Chondrocyte (in vitro differentiated cells): Measurements from ENCODE around the gene FHL1. TPM values are rescaled to one million over a fixed set of nuclear protein-coding genes. Genes with fewer than 3 reads are reported as not detected.

Source experiments
- DNase-seq: peaks from one replicate; pipeline ENCODE4 v3.0.0; 2021; ENCODE audit warnings: mixed read lengths, low spot score
- H3K27ac Mint-ChIP-seq: one replicate; pipeline ENCODE4 v1.8.0; 2021; ENCODE audit warnings: mild to moderate bottlenecking, moderate library complexity, mixed read lengths; ENCODE audit not compliant: unreplicated experiment
- H3K27me3 Mint-ChIP-seq: 2 replicates; pipeline ENCODE4 v1.8.0; 2021; ENCODE audit warnings: low read depth, mixed read lengths
- H3K36me3 Mint-ChIP-seq: 2 replicates; pipeline ENCODE4 v1.8.0; 2021; ENCODE audit warnings: low read depth, mixed read lengths
- H3K4me1 Mint-ChIP-seq: 2 replicates; pipeline ENCODE4 v1.8.0; 2021; ENCODE audit warnings: low read depth, mild to moderate bottlenecking, mixed read lengths
- H3K4me3 Mint-ChIP-seq: one replicate; pipeline ENCODE4 v1.8.0; 2021; ENCODE audit warnings: mild to moderate bottlenecking, moderate library complexity, mixed read lengths; ENCODE audit not compliant: unreplicated experiment
- H3K9me3 Mint-ChIP-seq: 2 replicates; pipeline ENCODE4 v1.8.0; 2021; ENCODE audit warnings: low read depth, mixed read lengths
- total RNA-seq: library from RNA; stranded (reverse); gene quantifications from 3 replicates; pipeline ENCODE4 v1.2.1, GENCODE V29; 2021
- TF ChIP-seq, protein P1 (sequence below): fragments of 200-600 bp; sonication (generic); IDR thresholded peaks from 2 replicates; pipeline ENCODE4 v1.5.0; 2021; ENCODE audit warnings: antibody characterized with exemption, mild to moderate bottlenecking, moderate library complexity

Gene FHL1
- total RNA-seq, 1 donor from 2014 or later: 1,032 TPM

DNA sequence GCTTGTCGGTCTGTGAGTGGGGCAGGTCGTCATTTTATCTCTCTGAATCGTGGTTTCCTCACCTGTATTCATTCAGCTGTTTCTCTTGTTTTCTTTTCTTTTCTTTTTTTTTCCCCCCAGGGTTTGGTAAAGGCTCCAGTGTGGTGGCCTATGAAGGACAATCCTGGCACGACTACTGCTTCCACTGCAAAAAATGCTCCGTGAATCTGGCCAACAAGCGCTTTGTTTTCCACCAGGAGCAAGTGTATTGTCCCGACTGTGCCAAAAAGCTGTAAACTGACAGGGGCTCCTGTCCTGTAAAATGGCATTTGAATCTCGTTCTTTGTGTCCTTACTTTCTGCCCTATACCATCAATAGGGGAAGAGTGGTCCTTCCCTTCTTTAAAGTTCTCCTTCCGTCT is 62.4 kb downstream of the FHL1 start:
- Mint-ChIP-seq H3K9me3 (no peaks in the 10 kb centered on the region), H3K27ac (peak overlapping the region; percentile 91), H3K4me1 (peaks cover 80% of the 10 kb centered on the region), H3K4me3 (no peak overlapping the region), H3K27me3 (no peaks in the 10 kb centered on the region), H3K36me3 (peaks cover 21% of the 10 kb centered on the region)
- no peak for DNase-seq
- TF ChIP-seq, protein P1, sequence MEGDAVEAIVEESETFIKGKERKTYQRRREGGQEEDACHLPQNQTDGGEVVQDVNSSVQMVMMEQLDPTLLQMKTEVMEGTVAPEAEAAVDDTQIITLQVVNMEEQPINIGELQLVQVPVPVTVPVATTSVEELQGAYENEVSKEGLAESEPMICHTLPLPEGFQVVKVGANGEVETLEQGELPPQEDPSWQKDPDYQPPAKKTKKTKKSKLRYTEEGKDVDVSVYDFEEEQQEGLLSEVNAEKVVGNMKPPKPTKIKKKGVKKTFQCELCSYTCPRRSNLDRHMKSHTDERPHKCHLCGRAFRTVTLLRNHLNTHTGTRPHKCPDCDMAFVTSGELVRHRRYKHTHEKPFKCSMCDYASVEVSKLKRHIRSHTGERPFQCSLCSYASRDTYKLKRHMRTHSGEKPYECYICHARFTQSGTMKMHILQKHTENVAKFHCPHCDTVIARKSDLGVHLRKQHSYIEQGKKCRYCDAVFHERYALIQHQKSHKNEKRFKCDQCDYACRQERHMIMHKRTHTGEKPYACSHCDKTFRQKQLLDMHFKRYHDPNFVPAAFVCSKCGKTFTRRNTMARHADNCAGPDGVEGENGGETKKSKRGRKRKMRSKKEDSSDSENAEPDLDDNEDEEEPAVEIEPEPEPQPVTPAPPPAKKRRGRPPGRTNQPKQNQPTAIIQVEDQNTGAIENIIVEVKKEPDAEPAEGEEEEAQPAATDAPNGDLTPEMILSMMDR: no peak

DNA sequence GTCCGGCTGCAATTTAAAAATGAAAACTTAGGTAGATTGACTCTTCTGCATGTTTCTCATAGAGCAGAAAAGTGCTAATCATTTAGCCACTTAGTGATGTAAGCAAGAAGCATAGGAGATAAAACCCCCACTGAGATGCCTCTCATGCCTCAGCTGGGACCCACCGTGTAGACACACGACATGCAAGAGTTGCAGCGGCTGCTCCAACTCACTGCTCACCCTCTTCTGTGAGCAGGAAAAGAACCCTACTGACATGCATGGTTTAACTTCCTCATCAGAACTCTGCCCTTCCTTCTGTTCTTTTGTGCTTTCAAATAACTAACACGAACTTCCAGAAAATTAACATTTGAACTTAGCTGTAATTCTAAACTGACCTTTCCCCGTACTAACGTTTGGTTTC is 62.9 kb downstream of the FHL1 start:
- Mint-ChIP-seq H3K9me3 (no peaks in the 10 kb centered on the region), H3K4me1 (peaks cover 80% of the 10 kb centered on the region), H3K36me3 (peaks cover 21% of the 10 kb centered on the region), H3K4me3 (no peak overlapping the region), H3K27me3 (no peaks in the 10 kb centered on the region), H3K27ac (peak overlapping the region; percentile 91)
- DNase-seq: no peak
- TF ChIP-seq, protein P1: no peak

DNA sequence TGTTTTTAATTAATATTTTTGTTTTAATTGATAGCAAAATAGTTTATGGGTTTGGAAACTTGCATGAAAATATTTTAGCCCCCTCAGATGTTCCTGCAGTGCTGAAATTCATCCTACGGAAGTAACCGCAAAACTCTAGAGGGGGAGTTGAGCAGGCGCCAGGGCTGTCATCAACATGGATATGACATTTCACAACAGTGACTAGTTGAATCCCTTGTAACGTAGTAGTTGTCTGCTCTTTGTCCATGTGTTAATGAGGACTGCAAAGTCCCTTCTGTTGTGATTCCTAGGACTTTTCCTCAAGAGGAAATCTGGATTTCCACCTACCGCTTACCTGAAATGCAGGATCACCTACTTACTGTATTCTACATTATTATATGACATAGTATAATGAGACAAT is 63.5 kb downstream of the FHL1 start:
- Mint-ChIP-seq H3K36me3 (peaks cover 21% of the 10 kb centered on the region), H3K27ac (peak overlapping the region; percentile 15), H3K27me3 (no peaks in the 10 kb centered on the region), H3K9me3 (no peaks in the 10 kb centered on the region), H3K4me1 (peaks cover 80% of the 10 kb centered on the region), H3K4me3 (no peak overlapping the region)
- TF ChIP-seq, protein P1: no peak
- DNase-seq: no peak

DNA sequence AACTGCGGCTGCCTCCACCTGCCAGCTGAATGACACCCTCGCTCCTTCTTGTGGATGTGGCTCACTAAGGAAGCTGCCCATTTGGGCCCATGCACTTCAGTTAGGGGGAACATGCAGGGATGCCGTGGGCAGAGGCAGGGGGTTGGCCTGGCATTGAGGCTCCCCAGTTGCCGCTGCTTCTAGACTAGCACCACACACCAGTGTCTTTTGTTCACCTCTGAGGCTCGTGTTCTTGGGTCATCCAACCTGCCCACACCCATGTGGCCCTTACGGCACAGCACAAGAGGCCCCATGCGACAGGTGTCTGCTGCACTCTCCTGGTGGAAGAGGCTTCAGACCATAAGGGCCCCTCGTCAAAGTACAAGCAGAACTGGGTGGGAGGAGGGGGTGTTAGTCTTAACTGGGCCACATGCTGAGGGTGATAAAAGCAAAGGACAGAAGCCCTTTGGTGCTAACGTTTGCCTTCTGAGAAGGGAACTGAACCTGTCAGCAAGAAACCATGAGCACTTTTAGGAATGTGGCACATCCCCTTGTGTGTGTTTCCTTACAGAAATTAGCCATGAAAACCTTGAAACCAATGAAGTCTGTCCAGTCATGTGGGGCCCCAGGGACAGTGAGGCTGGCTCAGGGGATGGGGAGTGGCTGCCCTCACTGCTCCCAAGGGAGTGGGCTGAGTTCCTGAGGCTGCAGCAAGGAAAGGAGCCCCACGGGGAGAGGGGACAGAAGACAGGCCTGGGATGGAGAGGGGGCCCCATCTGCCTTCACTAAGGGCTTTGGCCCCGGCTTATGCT is 64.6 kb downstream of the FHL1 start:
- TF ChIP-seq, protein P1: no peak
- H3K27me3 Mint-ChIP-seq: no peaks in the 10 kb centered on the region
- peaks cover 17% of the 10 kb centered on the region for H3K36me3 Mint-ChIP-seq
- H3K27ac Mint-ChIP-seq: peak overlapping the region; percentile 93
- no peak overlapping the region for H3K4me3 Mint-ChIP-seq
- no peaks in the 10 kb centered on the region for H3K9me3 Mint-ChIP-seq
- no peak for DNase-seq
- peaks cover 76% of the 10 kb centered on the region for H3K4me1 Mint-ChIP-seq

DNA sequence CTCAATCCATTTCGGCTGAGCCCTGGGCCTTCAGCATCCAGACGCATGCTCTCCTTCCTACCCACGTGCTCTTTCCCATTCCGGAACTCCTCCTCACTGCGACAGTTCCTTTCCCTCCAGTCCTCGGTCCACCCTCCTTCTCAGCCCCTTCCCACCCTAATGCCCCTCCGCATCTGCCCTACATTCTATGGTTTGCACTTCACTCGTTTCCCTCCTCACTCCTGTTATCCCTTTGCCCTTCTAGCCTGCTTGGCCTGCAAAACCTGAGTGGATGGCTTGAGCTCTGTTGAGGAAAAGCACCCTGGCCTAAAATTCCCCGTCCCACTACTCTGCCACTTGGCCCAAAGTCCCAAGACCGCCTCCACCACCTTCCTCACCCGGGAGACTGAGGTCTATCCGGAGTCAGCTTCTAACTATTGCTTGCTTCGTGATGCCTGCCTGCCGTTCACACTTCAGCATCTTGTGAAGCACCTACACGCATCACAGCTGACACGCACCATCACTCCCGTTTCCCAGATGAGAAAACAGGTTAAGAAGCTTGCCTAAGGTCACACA is 65.3 kb downstream of the FHL1 start:
- TF ChIP-seq, protein P1: no peak
- Mint-ChIP-seq H3K4me1 (peaks cover 69% of the 10 kb centered on the region), H3K4me3 (no peak overlapping the region), H3K27me3 (no peaks in the 10 kb centered on the region), H3K36me3 (peaks cover 17% of the 10 kb centered on the region), H3K27ac (peak overlapping the region; percentile 93), H3K9me3 (no peaks in the 10 kb centered on the region)
- no peak for DNase-seq
